Right atrium auricular region (tissue), 2 donors: Measurements from ENCODE around the gene HPDL. TPM values are rescaled to one million over a fixed set of nuclear protein-coding genes. Genes with fewer than 3 reads are reported as not detected.

Source experiments
- DNase-seq: peaks from one replicate; pipeline ENCODE4 v3.0.0-alpha.2; 2019; ENCODE audit warnings: low spot score
- H3K27ac ChIP-seq, 2 donors: fragments of 200-600 bp; sonication (generic); 1 replicate in 1 of 2; 2 replicates in 1 of 2; pipeline ENCODE4 v1.5.1; 2016 to 2019
- H3K27me3 ChIP-seq, 2 donors: fragments of 200-600 bp; sonication (generic); one replicate each; pipeline versions ENCODE4 v1.5.1 to v1.6.0; 2017 to 2019
- H3K36me3 ChIP-seq: fragments of 200-600 bp; sonication (generic); one replicate; pipeline ENCODE4 v1.5.1; 2016
- H3K4me1 ChIP-seq, 2 donors: fragments of 200-600 bp; sonication (generic); one replicate each; pipeline versions ENCODE4 v1.5.1 to v1.6.0; 2017 to 2019
- H3K4me3 ChIP-seq, 2 donors: fragments of 200-600 bp; sonication (generic); 1 replicate in 1 of 2; 2 replicates in 1 of 2; pipeline ENCODE4 v1.5.1; 2017 to 2019; ENCODE audit warnings: mild to moderate bottlenecking in 1 of 2, moderate library complexity in 1 of 2
- H3K9me3 ChIP-seq, 2 donors: fragments of 200-600 bp; sonication (generic); one replicate each; pipeline ENCODE4 v1.5.1; 2019
- total RNA-seq, 2 donors: library from RNA; depleted of rRNA; stranded (reverse); fragments of >200 nt; gene quantifications; one replicate each; pipeline ENCODE4 v1.1.0, GENCODE V29; 2016
- TF ChIP-seq, protein P1 (sequence below), 2 donors: fragments of 200-600 bp; sonication (generic); IDR thresholded peaks; one replicate each; pipeline ENCODE4 v1.5.1; 2019; ENCODE audit warnings: antibody characterized with exemption in 2 of 2

HPDL gene
- total RNA-seq, 2 donors from 2014 or later = not detected

GRCh38 chr1:45335855-45336324 is 9.2 kb downstream of the HPDL start:
- H3K27me3 ChIP-seq = no peaks in the 10 kb centered on the region
- DNase-seq = no peak
- H3K4me3 ChIP-seq = no peak overlapping the region
- H3K27ac ChIP-seq = no peak overlapping the region
- peaks cover 24% of the 10 kb centered on the region for H3K36me3 ChIP-seq
- peaks cover 0 to 16% of the 10 kb centered on the region in 2 donors for H3K4me1 ChIP-seq
- no peaks in the 10 kb centered on the region for H3K9me3 ChIP-seq
- TF ChIP-seq, protein P1, sequence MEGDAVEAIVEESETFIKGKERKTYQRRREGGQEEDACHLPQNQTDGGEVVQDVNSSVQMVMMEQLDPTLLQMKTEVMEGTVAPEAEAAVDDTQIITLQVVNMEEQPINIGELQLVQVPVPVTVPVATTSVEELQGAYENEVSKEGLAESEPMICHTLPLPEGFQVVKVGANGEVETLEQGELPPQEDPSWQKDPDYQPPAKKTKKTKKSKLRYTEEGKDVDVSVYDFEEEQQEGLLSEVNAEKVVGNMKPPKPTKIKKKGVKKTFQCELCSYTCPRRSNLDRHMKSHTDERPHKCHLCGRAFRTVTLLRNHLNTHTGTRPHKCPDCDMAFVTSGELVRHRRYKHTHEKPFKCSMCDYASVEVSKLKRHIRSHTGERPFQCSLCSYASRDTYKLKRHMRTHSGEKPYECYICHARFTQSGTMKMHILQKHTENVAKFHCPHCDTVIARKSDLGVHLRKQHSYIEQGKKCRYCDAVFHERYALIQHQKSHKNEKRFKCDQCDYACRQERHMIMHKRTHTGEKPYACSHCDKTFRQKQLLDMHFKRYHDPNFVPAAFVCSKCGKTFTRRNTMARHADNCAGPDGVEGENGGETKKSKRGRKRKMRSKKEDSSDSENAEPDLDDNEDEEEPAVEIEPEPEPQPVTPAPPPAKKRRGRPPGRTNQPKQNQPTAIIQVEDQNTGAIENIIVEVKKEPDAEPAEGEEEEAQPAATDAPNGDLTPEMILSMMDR (IDR thresholded peaks at IDR 0.05) = no peak

GRCh38 chr1:45337630-45338325 is 11.1 kb downstream of the HPDL start:
- no peaks in the 10 kb centered on the region for H3K27me3 ChIP-seq
- TF ChIP-seq, protein P1 (IDR thresholded peaks at IDR 0.05) = no peak
- H3K4me1 ChIP-seq = peaks cover 0 to 27% of the 10 kb centered on the region in 2 donors

DNA sequence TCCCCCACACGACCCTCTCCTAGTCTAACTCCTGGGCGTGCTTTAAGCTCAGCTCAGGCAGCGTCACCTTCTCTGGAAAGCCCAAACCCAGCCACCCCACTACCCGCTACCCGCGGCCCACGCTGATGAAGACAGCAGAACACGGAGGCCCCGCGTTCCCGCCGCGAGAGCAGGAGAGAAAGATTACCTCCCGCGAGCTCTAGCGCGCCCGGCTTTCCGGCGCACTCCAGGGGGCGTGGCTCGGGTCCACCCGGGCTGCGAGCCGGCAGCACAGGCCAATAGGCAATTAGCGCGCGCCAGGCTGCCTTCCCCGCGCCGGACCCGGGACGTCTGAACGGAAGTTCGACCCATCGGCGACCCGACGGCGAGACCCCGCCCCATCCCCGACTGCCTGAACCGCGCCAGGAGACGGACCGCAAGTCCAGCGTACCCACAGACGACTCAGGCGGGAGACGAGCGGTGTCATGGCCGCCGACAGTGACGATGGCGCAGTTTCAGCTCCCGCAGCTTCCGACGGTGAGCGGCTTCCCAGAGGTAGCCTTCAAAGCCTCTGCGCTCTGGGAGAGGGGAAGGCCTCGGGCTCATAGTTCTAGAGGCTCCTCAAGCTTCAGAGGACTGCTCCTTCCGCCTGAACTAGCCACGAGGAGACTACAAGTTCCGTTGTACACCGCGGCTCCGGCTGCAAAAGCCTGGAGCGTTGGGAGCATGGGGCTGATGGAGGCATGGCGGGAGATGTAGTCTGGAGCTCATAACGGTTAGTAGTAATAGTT is 13.3 kb downstream of the HPDL start, which contains the start of the genes MUTYH and TOE1:
Gene MUTYH (minus strand): TSS at position 652 of the 770 bp plus-strand sequence. CDS start 5,935 bp downstream, outside the sequence.
Gene TOE1 (plus strand): TSS at position 382 of the 770 bp plus-strand sequence. CDS start 83 bp downstream, at position 465.
- TF ChIP-seq, protein P1 (IDR thresholded peaks at IDR 0.05) = peak in 1 of 2 donors; percentile 42
- no peaks in the 10 kb centered on the region for H3K9me3 ChIP-seq
- H3K4me3 ChIP-seq = peak within 1 kb of the TSS; percentile 59 to 82

More at GRCh38 chr1:45337630-45338325, 11.1 kb downstream of the HPDL start:
- Histone ChIP-seq H3K4me3 (no peak overlapping the region), H3K36me3 (peaks cover 24% of the 10 kb centered on the region), H3K9me3 (no peaks in the 10 kb centered on the region), H3K27ac (no peak overlapping the region)
- DNase-seq = no peak

GRCh38 chr1:45340816-45341466 is 14.2 kb downstream of the HPDL start:
- H3K27me3 ChIP-seq = no peaks in the 10 kb centered on the region

More for the DNA sequence above, 13.3 kb downstream of the HPDL start, which contains the start of the genes MUTYH and TOE1:
- Histone ChIP-seq H3K27ac (peak within 1 kb of the TSS; percentile 89 to 97), H3K27me3 (no peaks in the 10 kb centered on the region), H3K4me1 (peaks cover 0 to 16% of the 10 kb centered on the region in 2 donors), H3K36me3 (peaks cover 29% of the 10 kb centered on the region)
- peak; percentile 91 for DNase-seq

GRCh38 chr1:45344499-45344898 is 17.8 kb downstream of the HPDL start:
- H3K4me1 ChIP-seq = peaks cover 0 to 36% of the 10 kb centered on the region in 2 donors

More at GRCh38 chr1:45340816-45341466, 14.2 kb downstream of the HPDL start:
- Histone ChIP-seq H3K27ac (peak overlapping the region; percentile 89 to 97), H3K4me3 (peak overlapping the region; percentile 59 to 82), H3K36me3 (peaks cover 29% of the 10 kb centered on the region), H3K9me3 (no peaks in the 10 kb centered on the region), H3K4me1 (peaks cover 0 to 16% of the 10 kb centered on the region in 2 donors)
- TF ChIP-seq, protein P1 (IDR thresholded peaks at IDR 0.05) = no peak
- no peak for DNase-seq

More at GRCh38 chr1:45344499-45344898, 17.8 kb downstream of the HPDL start:
- DNase-seq = no peak
- Histone ChIP-seq H3K4me3 (no peak overlapping the region), H3K27me3 (no peaks in the 10 kb centered on the region), H3K27ac (no peak overlapping the region), H3K9me3 (no peaks in the 10 kb centered on the region), H3K36me3 (peaks cover 29% of the 10 kb centered on the region)
- TF ChIP-seq, protein P1 (IDR thresholded peaks at IDR 0.05) = no peak
